ENCODE results near the gene CCDC197.

DNA sequence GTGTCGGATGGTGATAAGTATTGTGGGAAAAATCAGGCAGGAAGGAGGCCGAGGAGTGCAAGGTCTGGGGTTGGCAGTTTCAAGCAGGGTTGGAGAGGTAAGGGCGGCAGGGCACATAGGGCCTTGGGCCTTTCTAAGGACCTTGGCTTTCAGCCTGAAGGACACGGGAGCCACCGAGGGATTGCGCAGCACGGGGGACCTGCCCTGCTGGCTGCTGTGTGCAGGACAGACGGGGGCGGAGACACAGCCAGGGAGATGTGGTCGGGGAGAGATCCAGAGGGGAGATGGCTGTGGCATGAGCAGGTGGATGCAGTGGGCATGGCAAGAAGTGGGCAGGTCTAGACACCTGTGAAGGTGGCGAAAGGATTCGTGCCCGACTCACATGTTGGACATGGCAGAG is 43.7 kb downstream of the CCDC197 start:
- TF ChIP-seq, protein P1, sequence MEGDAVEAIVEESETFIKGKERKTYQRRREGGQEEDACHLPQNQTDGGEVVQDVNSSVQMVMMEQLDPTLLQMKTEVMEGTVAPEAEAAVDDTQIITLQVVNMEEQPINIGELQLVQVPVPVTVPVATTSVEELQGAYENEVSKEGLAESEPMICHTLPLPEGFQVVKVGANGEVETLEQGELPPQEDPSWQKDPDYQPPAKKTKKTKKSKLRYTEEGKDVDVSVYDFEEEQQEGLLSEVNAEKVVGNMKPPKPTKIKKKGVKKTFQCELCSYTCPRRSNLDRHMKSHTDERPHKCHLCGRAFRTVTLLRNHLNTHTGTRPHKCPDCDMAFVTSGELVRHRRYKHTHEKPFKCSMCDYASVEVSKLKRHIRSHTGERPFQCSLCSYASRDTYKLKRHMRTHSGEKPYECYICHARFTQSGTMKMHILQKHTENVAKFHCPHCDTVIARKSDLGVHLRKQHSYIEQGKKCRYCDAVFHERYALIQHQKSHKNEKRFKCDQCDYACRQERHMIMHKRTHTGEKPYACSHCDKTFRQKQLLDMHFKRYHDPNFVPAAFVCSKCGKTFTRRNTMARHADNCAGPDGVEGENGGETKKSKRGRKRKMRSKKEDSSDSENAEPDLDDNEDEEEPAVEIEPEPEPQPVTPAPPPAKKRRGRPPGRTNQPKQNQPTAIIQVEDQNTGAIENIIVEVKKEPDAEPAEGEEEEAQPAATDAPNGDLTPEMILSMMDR (conservative IDR thresholded peaks at IDR 0.05; ENCODE audit: low read length): no peak
- TF ChIP-seq EZH2phosphoT487 (IDR thresholded peaks at IDR 0.05; ENCODE audit: borderline replicate concordance): no peak

Measured in Loucy (cell line).